Activated naive CD8-positive, alpha-beta T cell treated with anti-CD3 and anti-CD28 coated beads for 36 hours (primary cell): ENCODE results near the gene ATF5. TPM values are rescaled to one million over a fixed set of nuclear protein-coding genes. Genes with fewer than 3 reads are reported as not detected.

Experiments used
- DNase-seq: peaks from one replicate; pipeline ENCODE4 v3.0.0; 2021
- H3K27ac Mint-ChIP-seq: one replicate; pipeline ENCODE4 v1.8.0; 2022; ENCODE audit warnings: mild to moderate bottlenecking, moderate library complexity, mixed read lengths
- H3K27me3 Mint-ChIP-seq: one replicate; pipeline ENCODE4 v1.8.0; 2022; ENCODE audit warnings: mild to moderate bottlenecking, mixed read lengths
- H3K36me3 Mint-ChIP-seq: one replicate; pipeline ENCODE4 v1.8.0; 2021; ENCODE audit warnings: mild to moderate bottlenecking, mixed read lengths
- H3K4me1 Mint-ChIP-seq: one replicate; pipeline ENCODE4 v1.8.0; 2021; ENCODE audit warnings: mixed read lengths
- H3K4me3 Mint-ChIP-seq: one replicate; pipeline ENCODE4 v1.8.0; 2022; ENCODE audit warnings: mild to moderate bottlenecking, moderate library complexity, mixed read lengths
- H3K9me3 Mint-ChIP-seq: one replicate; pipeline ENCODE4 v1.8.0; 2022; ENCODE audit warnings: mixed read lengths
- total RNA-seq, 2 experiments: library from RNA; stranded (reverse); gene quantifications; one replicate each; pipeline ENCODE4 v1.2.3, GENCODE V29; 2021

Gene ATF5
- total RNA-seq, 2 experiments from 2014 or later, result 23.4 to 25.4 TPM

GRCh38 chr19:49889687-49890348, 39.2 kb upstream of the ATF5 start:
- peaks cover 2% of the 10 kb centered on the region for H3K4me1 Mint-ChIP-seq
- DNase-seq, result peak; percentile 84
- H3K4me3 Mint-ChIP-seq, result peak overlapping the region; percentile 57
- no peak overlapping the region for H3K27ac Mint-ChIP-seq
- H3K9me3 Mint-ChIP-seq, result peaks cover 2% of the 10 kb centered on the region
- no peaks in the 10 kb centered on the region for H3K27me3 Mint-ChIP-seq
- peaks cover 12% of the 10 kb centered on the region for H3K36me3 Mint-ChIP-seq

GRCh38 chr19:49890349-49891311, 38.4 kb upstream of the ATF5 start:
- Mint-ChIP-seq H3K9me3 (peaks cover 2% of the 10 kb centered on the region), H3K4me3 (peak overlapping the region; percentile 57), H3K4me1 (peaks cover 6% of the 10 kb centered on the region), H3K36me3 (peaks cover 10% of the 10 kb centered on the region), H3K27ac (no peak overlapping the region), H3K27me3 (no peaks in the 10 kb centered on the region)
- DNase-seq, result peak; percentile 57

- no peak for DNase-seq
- H3K27me3 Mint-ChIP-seq, result no peaks in the 10 kb centered on the region
- H3K4me1 Mint-ChIP-seq, result peaks cover 11% of the 10 kb centered on the region
- no peak overlapping the region for H3K4me3 Mint-ChIP-seq
- H3K27ac Mint-ChIP-seq, result no peak overlapping the region
- peaks cover 2% of the 10 kb centered on the region for H3K9me3 Mint-ChIP-seq
- peaks cover 10% of the 10 kb centered on the region for H3K36me3 Mint-ChIP-seq
Observed at GRCh38 chr19:49891393-49891792, 37.6 kb upstream of the ATF5 start.

- Mint-ChIP-seq H3K36me3 (peaks cover 10% of the 10 kb centered on the region), H3K9me3 (peaks cover 2% of the 10 kb centered on the region), H3K4me1 (peaks cover 23% of the 10 kb centered on the region), H3K27me3 (no peaks in the 10 kb centered on the region), H3K27ac (no peak overlapping the region), H3K4me3 (no peak overlapping the region)
- DNase-seq, result no peak
Observed at GRCh38 chr19:49892716-49893115, 36.3 kb upstream of the ATF5 start.

- Mint-ChIP-seq H3K4me1 (peaks cover 26% of the 10 kb centered on the region), H3K27me3 (no peaks in the 10 kb centered on the region), H3K4me3 (no peak overlapping the region), H3K36me3 (peaks cover 7% of the 10 kb centered on the region), H3K9me3 (peaks cover 2% of the 10 kb centered on the region), H3K27ac (no peak overlapping the region)
- no peak for DNase-seq
Observed at GRCh38 chr19:49894011-49894664, 34.9 kb upstream of the ATF5 start.

GRCh38 chr19:49894879-49895565, 34.0 kb upstream of the ATF5 start:
- DNase-seq, result no peak
- H3K4me1 Mint-ChIP-seq, result peaks cover 26% of the 10 kb centered on the region

GRCh38 chr19:49895566-49896297, 33.3 kb upstream of the ATF5 start:
- Mint-ChIP-seq H3K4me1 (peaks cover 31% of the 10 kb centered on the region), H3K4me3 (no peak overlapping the region), H3K27me3 (no peaks in the 10 kb centered on the region), H3K27ac (peak overlapping the region; percentile 85), H3K9me3 (no peaks in the 10 kb centered on the region), H3K36me3 (peaks cover 2% of the 10 kb centered on the region)
- no peak for DNase-seq

More at GRCh38 chr19:49894879-49895565, 34.0 kb upstream of the ATF5 start:
- Mint-ChIP-seq H3K4me3 (no peak overlapping the region), H3K27ac (no peak overlapping the region), H3K27me3 (no peaks in the 10 kb centered on the region), H3K9me3 (no peaks in the 10 kb centered on the region), H3K36me3 (peaks cover 2% of the 10 kb centered on the region)

- no peaks in the 10 kb centered on the region for H3K27me3 Mint-ChIP-seq
- H3K4me1 Mint-ChIP-seq, result peaks cover 41% of the 10 kb centered on the region
- H3K36me3 Mint-ChIP-seq, result peaks cover 2% of the 10 kb centered on the region
- H3K9me3 Mint-ChIP-seq, result no peaks in the 10 kb centered on the region
- peak within 1 kb of the TSS; percentile 68 for H3K4me3 Mint-ChIP-seq
- H3K27ac Mint-ChIP-seq, result peak within 1 kb of the TSS; percentile 85
- DNase-seq, result peak; percentile 70
Observed at GRCh38 chr19:49896863-49897621, 32.0 kb upstream of the ATF5 start, which contains the start of gene IL4I1. TSS of gene IL4I1 (minus strand) at chr19:49896887. CDS start at chr19:49896160, 727 bp downstream.

- no peak for DNase-seq
- peaks cover 39% of the 10 kb centered on the region for H3K4me1 Mint-ChIP-seq
- H3K27ac Mint-ChIP-seq, result no peak overlapping the region
- no peak overlapping the region for H3K4me3 Mint-ChIP-seq
- H3K36me3 Mint-ChIP-seq, result peaks cover 27% of the 10 kb centered on the region
- H3K9me3 Mint-ChIP-seq, result no peaks in the 10 kb centered on the region
- no peaks in the 10 kb centered on the region for H3K27me3 Mint-ChIP-seq
Observed at GRCh38 chr19:49904136-49904535, 24.9 kb upstream of the ATF5 start.

- Mint-ChIP-seq H3K4me3 (peak overlapping the region; percentile 29), H3K27me3 (no peaks in the 10 kb centered on the region), H3K27ac (peak overlapping the region; percentile 20), H3K36me3 (peaks cover 43% of the 10 kb centered on the region), H3K9me3 (no peaks in the 10 kb centered on the region), H3K4me1 (peaks cover 39% of the 10 kb centered on the region)
- DNase-seq, result no peak
Observed at GRCh38 chr19:49906879-49907564, 22.0 kb upstream of the ATF5 start.

GRCh38 chr19:49907745-49908446, 21.1 kb upstream of the ATF5 start:
- Mint-ChIP-seq H3K4me1 (peaks cover 46% of the 10 kb centered on the region), H3K27me3 (no peaks in the 10 kb centered on the region), H3K27ac (no peak overlapping the region), H3K4me3 (no peak overlapping the region), H3K36me3 (peaks cover 49% of the 10 kb centered on the region), H3K9me3 (no peaks in the 10 kb centered on the region)
- no peak for DNase-seq

GRCh38 chr19:49908480-49909420, 20.3 kb upstream of the ATF5 start:
- H3K27me3 Mint-ChIP-seq, result no peaks in the 10 kb centered on the region
- DNase-seq, result no peak
- H3K4me1 Mint-ChIP-seq, result peaks cover 49% of the 10 kb centered on the region
- no peak overlapping the region for H3K27ac Mint-ChIP-seq
- no peaks in the 10 kb centered on the region for H3K9me3 Mint-ChIP-seq
- peaks cover 54% of the 10 kb centered on the region for H3K36me3 Mint-ChIP-seq
- no peak overlapping the region for H3K4me3 Mint-ChIP-seq
